DMS79 (cell line): Measurements from ENCODE around the gene NOSIP.

ENCODE experiments used
- DNase-seq: peaks from one replicate; lab custom pipeline; 2025; lab: John Stamatoyannopoulos, UW

Gene NOSIP

GRCh38 chr19:49506575-49507105, 73.7 kb downstream of the NOSIP start:
- no peak for DNase-seq
